ENCODE data around the gene POLR3K.

GRCh38 chr16:86483-86952, 33.1 kb upstream of the POLR3K start:
- TF ChIP-seq CTCF (conservative IDR thresholded peaks at IDR 0.05 in 1 of 2, IDR thresholded peaks at IDR 0.05 in 1 of 2; ENCODE audit: low read depth in 1 of 2, low read length in 2 of 2) (no peak), EZH2 (IDR thresholded peaks at IDR 0.05; ENCODE audit: low read length, missing control alignments) (no peak)

Measured in fibroblast of lung (primary cell).